A673 (cell line): ENCODE data around the gene CDK17. TPM values are rescaled to one million over a fixed set of nuclear protein-coding genes. Genes with fewer than 3 reads are reported as not detected.

Experiments
- BruUV-seq: library from RNA; stranded (reverse); fragments of 400-500 nt; replicated peaks from 2 replicates; lab custom pipeline; 2021; lab: Mats Ljungman, UMichigan
- CTCF ChIA-PET: fragments of 300-600 bp; sonication (Branson Sonifier 250); formaldehyde crosslinking; loops from one replicate; lab custom pipeline; 2022; ENCODE audit warnings: antibody characterized with exemption; lab: Charles Lee
- POLR2A ChIA-PET: fragments of 300-600 bp; sonication (Branson Sonifier 250); formaldehyde crosslinking; loops from one replicate; lab custom pipeline; 2022; ENCODE audit warnings: antibody characterized with exemption; ENCODE audit not compliant: low non-redundant PET; lab: Charles Lee
- DNase-seq: peaks from one replicate; pipeline ENCODE4 v3.0.0-alpha.2; 2015; ENCODE audit warnings: low spot score
- H3K27ac ChIP-seq: fragments of 200-600 bp; sonication (generic); 2 replicates; pipeline ENCODE4 v1.5.1; 2016; ENCODE audit warnings: mixed run types, low read depth, mild to moderate bottlenecking, mixed read lengths, antibody characterized with exemption, low read length; ENCODE audit not compliant: poor library complexity, severe bottlenecking
- H3K27me3 ChIP-seq: fragments of 200-600 bp; sonication (generic); replicated peaks from 2 replicates; pipeline ENCODE4 v1.6.1; 2017; ENCODE audit warnings: mixed run types, low read depth, mild to moderate bottlenecking, mixed read lengths, antibody characterized with exemption, low read length; ENCODE audit not compliant: insufficient read depth, poor library complexity
- H3K36me3 ChIP-seq: fragments of 200-600 bp; sonication (generic); 2 replicates; pipeline ENCODE4 v1.6.1; 2016; ENCODE audit warnings: mixed run types, mild to moderate bottlenecking, mixed read lengths, antibody characterized with exemption, low read length; ENCODE audit not compliant: insufficient read depth, poor library complexity, severe bottlenecking
- H3K4me1 ChIP-seq: fragments of 200-600 bp; sonication (generic); 2 replicates; pipeline ENCODE4 v1.6.1; 2017; ENCODE audit warnings: mixed run types, mild to moderate bottlenecking, mixed read lengths, antibody characterized with exemption, low read length; ENCODE audit not compliant: insufficient read depth, poor library complexity, severe bottlenecking
- H3K4me3 ChIP-seq: fragments of 200-600 bp; sonication (generic); 2 replicates; pipeline ENCODE4 v1.5.1; 2016; ENCODE audit warnings: low read depth, mixed run types, mild to moderate bottlenecking, mixed read lengths, low read length; ENCODE audit not compliant: poor library complexity, severe bottlenecking
- H3K9me3 ChIP-seq: fragments of 200-600 bp; sonication (generic); 2 replicates; pipeline ENCODE4 v1.6.1; 2016; ENCODE audit warnings: mixed run types, low read depth, mild to moderate bottlenecking, mixed read lengths, antibody characterized with exemption, low read length; ENCODE audit not compliant: poor library complexity, severe bottlenecking
- EZH2 ChIP-seq: fragments of 200-600 bp; sonication (generic); IDR thresholded peaks from 2 replicates; pipeline ENCODE4 v1.6.1; 2017; ENCODE audit warnings: borderline replicate concordance, low read depth, mild to moderate bottlenecking, mixed read lengths, antibody characterized with exemption, low read length; ENCODE audit not compliant: poor library complexity, severe bottlenecking
- intact Hi-C: fragments of 100-400 bp; cut with micrococcal nuclease; formaldehyde crosslinking; loops from one replicate; pipeline ENCODE4 v1.10.0; 2022; ENCODE audit not compliant: unreplicated experiment
- total RNA-seq: library from RNA; stranded (reverse); gene quantifications from 2 replicates; pipeline ENCODE4 v1.2.3, GENCODE V29; 2021
- TF ChIP-seq, protein P1 (sequence below): fragments of 300-800, 200-600 bp; sonication (generic); conservative IDR thresholded peaks from 2 replicates; pipeline ENCODE4 v1.5.1; 2017; ENCODE audit warnings: low read depth, mild to moderate bottlenecking, antibody characterized with exemption, low read length, moderate library complexity, mixed read lengths

CDK17 gene
- total RNA-seq, 1 experiment from 2014 or later = 34.8 TPM

DNA sequence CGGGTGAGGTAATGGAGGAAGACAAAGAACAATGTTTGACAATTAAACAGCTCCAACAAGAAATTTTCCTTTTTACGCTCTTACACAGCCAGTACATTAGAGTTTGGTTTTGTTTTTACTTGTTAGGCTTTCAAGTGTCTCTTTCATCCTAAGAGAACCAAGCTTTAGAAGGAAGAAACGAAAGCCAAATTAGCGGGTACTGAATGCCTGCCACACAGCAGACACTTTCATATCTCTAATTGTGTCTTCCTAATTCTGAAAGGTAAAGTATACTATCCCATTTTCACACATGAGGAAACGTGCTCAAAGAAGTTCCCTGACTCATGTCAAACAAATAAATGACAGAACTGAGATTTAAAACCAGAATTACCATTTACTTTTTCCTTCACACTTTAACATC lies 65.0 kb downstream of the CDK17 start:
- Histone ChIP-seq H3K36me3 (no peaks in the 10 kb centered on the region), H3K27me3 (no peaks in the 10 kb centered on the region), H3K9me3 (peaks cover 12% of the 10 kb centered on the region), H3K4me1 (no peaks in the 10 kb centered on the region), H3K27ac (no peak overlapping the region), H3K4me3 (no peak overlapping the region)
- no peak for TF ChIP-seq EZH2
- TF ChIP-seq, protein P1, sequence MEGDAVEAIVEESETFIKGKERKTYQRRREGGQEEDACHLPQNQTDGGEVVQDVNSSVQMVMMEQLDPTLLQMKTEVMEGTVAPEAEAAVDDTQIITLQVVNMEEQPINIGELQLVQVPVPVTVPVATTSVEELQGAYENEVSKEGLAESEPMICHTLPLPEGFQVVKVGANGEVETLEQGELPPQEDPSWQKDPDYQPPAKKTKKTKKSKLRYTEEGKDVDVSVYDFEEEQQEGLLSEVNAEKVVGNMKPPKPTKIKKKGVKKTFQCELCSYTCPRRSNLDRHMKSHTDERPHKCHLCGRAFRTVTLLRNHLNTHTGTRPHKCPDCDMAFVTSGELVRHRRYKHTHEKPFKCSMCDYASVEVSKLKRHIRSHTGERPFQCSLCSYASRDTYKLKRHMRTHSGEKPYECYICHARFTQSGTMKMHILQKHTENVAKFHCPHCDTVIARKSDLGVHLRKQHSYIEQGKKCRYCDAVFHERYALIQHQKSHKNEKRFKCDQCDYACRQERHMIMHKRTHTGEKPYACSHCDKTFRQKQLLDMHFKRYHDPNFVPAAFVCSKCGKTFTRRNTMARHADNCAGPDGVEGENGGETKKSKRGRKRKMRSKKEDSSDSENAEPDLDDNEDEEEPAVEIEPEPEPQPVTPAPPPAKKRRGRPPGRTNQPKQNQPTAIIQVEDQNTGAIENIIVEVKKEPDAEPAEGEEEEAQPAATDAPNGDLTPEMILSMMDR = no peak
- ChIA-PET CTCF (no interaction called here), POLR2A (no interaction called here)
- BruUV-seq = no TSS peak
- intact Hi-C loops = no loop called here
- no peak for DNase-seq

- ChIA-PET CTCF (no interaction called here), POLR2A (no interaction called here)
- Histone ChIP-seq H3K4me3 (no peak overlapping the region), H3K27me3 (no peaks in the 10 kb centered on the region), H3K27ac (no peak overlapping the region), H3K4me1 (no peaks in the 10 kb centered on the region), H3K9me3 (peaks cover 12% of the 10 kb centered on the region), H3K36me3 (no peaks in the 10 kb centered on the region)
- TF ChIP-seq, protein P1 = no peak
- no peak for TF ChIP-seq EZH2
- intact Hi-C loops = no loop called here
- DNase-seq = no peak
- BruUV-seq = no TSS peak
Measured at GRCh38 chr12:96334502-96334901, 65.7 kb downstream of the CDK17 start.

DNA sequence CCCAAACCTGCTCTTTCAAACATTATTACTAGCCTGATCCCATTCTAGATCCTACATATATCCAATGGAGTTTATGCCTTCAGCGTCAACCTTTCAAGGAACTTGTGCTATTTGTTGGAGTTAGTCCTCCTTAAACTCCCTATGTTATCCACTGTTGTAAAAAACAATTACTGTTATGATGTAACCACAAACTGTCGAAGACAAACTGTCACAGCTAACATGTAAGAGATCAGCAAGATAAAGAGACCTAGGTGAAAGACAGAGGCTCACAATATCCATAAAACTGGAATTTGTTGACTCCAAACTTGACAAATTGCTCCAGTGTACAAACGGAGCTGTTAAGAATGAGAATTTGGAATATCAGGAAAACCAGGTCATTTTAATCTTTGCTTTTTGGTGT lies 70.7 kb downstream of the CDK17 start:
- CTCF ChIA-PET = no interaction called here
- BruUV-seq = no TSS peak
- POLR2A ChIA-PET = no interaction called here
- Histone ChIP-seq H3K4me1 (no peaks in the 10 kb centered on the region), H3K4me3 (no peak overlapping the region), H3K9me3 (no peaks in the 10 kb centered on the region), H3K36me3 (no peaks in the 10 kb centered on the region), H3K27me3 (no peaks in the 10 kb centered on the region), H3K27ac (no peak overlapping the region)
- no peak for TF ChIP-seq EZH2
- TF ChIP-seq, protein P1 = no peak
- intact Hi-C loops = no loop called here
- no peak for DNase-seq
